GM12874 (cell line): ENCODE data around the gene LRMDA.

Experiments used
- TF ChIP-seq, protein P1 (sequence below): IDR thresholded peaks from 2 replicates; pipeline ENCODE4 v1.5.1; 2011; ENCODE audit warnings: low read depth, mild to moderate bottlenecking, control low read depth, low read length, moderate library complexity; ENCODE audit not compliant: insufficient read depth

The LRMDA gene

DNA sequence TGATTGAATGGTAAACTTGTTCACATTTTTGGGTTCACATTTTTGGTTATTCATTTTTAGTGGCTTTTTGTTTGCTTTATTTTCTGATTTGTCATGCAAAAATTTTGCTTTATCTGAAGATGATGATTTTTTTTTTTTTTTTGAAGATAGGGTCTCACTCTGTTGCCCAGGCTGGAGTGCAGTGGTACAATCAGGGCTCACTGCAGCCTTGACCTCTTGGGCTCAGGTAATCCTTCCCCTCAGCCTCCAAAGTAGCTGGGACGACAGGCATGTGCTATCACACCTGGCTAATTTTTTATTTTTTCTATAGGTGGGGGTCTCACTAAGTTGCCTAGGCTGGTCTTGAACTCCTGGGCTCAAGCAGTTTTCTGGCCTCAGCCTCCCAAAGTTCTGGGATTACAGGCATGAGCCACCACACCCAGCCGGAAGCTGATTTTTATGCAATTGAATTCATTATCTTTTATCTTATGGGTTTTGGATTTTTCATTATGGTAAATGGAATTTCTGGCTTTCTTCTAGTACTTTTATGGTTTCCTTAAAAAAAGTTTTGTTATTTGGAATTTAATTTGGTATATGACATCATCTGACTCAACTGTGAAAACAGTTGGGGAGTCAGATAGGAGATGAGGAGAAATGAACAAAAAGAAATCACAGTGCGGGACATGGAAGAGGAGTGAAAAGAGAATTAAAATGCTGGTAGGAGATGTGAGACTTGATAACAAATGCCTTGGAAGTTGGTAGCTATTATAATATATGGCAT is 158.7 kb downstream of the LRMDA start:
- TF ChIP-seq, protein P1, sequence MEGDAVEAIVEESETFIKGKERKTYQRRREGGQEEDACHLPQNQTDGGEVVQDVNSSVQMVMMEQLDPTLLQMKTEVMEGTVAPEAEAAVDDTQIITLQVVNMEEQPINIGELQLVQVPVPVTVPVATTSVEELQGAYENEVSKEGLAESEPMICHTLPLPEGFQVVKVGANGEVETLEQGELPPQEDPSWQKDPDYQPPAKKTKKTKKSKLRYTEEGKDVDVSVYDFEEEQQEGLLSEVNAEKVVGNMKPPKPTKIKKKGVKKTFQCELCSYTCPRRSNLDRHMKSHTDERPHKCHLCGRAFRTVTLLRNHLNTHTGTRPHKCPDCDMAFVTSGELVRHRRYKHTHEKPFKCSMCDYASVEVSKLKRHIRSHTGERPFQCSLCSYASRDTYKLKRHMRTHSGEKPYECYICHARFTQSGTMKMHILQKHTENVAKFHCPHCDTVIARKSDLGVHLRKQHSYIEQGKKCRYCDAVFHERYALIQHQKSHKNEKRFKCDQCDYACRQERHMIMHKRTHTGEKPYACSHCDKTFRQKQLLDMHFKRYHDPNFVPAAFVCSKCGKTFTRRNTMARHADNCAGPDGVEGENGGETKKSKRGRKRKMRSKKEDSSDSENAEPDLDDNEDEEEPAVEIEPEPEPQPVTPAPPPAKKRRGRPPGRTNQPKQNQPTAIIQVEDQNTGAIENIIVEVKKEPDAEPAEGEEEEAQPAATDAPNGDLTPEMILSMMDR: no peak

DNA sequence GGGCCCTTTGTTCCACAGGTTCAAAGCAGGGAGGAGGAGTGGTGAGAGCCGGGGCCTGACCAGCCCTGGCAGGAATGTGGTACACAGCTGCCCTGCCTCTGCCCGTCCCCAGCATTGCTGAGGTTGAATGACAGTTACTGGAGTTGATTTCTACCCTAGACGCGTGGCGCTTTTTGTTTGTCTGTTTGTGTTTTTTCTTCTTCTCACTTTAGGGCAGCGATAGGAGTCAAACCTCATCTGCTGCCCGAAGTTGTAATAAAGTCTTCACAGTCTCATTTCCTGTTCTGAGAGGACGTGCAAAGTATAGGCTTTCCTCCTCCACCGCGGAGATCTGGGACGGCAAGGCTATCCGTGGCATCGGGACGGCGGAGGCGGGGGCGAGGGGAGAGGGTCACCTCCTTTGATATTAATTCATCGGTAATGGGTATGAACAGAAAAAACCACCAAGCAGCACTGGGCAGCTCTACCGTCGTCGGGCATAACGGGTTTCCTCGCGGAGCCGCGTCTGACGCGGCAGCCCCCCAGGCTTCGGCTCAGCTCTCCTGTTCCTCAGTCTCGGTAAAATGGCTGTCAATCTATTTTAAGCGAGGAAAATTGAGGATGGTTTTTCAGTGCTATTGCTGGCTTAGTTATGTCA is 160.8 kb downstream of the LRMDA start:
- TF ChIP-seq, protein P1: no peak

DNA sequence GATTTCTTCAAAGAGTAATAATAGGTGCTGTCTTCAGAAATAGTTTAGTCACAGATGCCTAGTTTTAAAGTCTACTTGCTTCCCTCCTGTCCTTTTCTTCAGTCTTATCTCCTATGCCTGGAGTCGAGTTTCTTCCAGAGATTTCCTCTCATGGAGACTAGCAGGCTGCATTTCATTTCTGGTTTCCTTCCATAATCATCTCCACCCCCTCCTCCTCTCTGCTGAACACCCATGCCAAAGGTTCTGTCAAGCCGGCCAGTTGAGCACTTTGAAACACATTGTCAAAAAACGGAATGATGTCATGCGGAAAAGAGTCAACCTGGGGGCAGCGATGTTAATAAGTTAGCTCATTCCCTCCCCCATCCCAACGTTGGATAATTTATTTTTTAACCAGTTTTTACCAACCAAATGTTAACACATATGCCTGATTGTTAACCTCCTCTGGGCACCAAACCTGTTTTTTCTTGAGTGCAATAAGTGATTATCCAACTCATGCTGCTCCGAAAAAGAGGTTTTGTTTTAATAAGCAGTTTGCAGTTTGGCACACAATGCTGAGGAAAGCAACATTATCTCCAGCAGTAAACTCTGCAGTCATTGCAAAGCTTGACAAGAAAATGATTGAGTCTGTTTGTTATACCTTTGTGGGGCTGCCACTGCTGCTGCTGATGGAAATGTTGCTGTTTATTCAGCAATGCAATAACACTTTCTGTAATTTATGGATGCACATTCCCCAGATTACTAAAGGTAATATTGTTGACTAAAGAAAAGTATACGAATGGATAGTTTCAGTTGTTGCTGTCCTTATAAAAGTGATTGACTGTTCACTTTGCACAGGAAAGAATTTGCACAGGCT is 161.6 kb downstream of the LRMDA start:
- TF ChIP-seq, protein P1: no peak

DNA sequence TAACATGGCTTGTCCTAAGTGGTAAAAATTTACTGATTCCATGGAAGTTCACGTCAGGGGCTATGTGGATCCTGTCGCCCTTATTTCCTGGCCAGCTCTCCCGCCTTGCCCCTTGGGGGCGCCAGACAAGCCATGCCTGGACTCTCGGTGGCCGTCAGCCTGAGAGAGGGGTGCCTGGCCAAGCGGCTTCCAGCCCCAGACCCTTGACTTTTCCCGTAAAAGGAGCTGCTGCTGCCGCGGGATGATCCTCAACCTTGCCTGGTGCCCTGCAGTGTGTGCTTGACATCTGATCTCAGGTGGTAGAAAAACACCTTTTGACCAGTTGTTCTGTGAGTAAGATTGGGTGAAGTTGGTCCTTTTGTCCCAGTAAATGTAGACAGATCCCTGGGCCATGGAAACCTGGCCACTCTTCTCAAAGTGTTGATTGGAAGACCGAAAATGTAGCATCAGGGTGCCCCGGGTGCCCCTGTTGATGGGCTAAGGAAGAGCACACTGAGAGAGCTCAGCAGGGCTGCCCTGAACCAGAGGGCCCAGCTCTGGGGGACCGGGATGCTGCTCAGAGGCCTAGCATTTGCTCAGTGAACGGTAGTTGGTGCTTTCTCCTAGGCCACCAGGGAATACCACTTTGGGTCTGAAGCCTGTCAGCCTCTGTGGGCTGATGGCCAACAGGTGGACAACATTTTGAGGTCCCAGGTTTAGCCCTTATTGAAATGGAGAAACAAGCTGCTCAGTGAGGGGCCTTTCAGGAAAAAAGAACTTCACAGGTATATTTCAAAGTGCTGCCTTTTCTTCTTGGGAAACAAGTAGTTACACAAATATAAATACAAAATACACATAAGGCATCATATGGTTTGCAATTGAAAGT is 162.5 kb downstream of the LRMDA start:
- TF ChIP-seq, protein P1: peak; percentile 15; the same call in 1 of the 2 replicates

DNA sequence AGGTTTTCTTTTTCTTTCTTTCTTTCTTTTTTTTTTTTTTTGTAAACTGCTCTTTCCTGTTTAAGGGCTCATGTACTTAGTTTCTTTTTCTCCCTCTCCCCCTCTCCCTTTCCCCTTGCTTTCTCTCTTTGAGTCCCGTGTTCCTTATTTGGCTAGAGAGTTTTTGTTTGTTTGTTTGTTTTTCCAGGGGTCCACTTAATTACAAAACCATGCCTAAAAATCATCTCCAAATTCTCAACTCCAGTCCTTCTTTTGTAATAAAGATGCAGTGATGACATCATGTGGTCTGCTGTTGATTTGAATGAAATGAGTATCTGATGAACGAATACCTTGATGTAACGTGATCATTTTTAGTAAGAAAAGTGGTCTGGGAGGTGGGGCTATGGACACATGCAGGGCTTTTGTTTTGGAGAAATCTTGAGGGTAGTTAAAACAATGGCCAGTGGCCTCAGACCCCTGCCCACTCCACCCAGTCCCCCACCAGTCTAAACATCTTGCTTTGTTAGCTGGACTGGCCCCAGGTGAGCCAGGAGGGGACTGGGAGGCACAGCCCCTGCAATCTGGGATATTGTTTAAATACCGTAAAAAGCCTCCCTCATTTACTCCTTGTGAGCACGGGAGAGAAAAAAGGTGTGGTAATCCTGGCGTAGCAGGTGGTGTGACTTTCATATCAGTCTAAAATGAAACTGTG is 165.7 kb downstream of the LRMDA start:
- TF ChIP-seq, protein P1: no peak

DNA sequence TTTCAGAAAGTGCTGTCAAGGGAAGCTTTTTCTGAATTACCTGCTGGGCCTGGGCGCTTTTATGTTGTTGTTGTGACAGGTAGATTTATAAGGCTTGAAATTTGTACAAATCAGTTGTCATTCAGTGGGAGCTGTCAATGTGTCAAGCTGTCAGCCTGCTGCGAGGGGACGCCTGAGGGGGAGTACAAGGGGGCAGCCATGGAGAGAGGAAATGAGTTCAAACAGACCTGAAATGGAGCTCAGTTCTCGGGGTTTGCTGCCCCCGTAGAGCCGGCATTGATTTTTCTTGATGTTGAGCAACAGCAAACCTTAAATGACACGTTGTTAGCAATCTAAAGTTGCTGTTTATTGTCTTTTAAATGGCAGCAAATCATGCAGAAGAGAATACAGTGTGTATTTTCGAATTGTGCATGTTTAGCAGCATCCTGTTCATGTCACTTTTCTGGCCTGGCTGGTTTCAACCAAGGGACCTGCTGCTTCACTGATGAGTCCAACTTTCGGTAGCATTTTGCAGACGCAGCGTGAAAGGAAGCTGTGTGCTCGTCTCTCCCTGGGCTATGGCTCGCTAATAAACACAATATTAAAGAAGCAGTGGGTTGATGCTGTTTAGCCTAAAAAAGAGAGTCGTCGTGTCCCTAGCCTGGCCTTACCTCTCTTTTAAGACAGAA is 166.5 kb downstream of the LRMDA start:
- TF ChIP-seq, protein P1: no peak
